Hepatocyte (in vitro differentiated cells): ENCODE measurements around the gene THOC2. TPM values are rescaled to one million over a fixed set of nuclear protein-coding genes. Genes with fewer than 3 reads are reported as not detected.
"Not testable (repeated sequence)": the region's sequence is repeated elsewhere in the genome, so short reads cannot be mapped to it uniquely, and the experiment has no call there.

Experiments used
- DNase-seq: peaks from one replicate; pipeline ENCODE4 v3.0.0-alpha.2; 2016; ENCODE audit warnings: low spot score
- H2AFZ ChIP-seq: fragments of 200-600 bp; sonication (generic); 2 replicates; pipeline ENCODE4 v1.6.0; 2016; ENCODE audit warnings: antibody characterized with exemption, mild to moderate bottlenecking
- H3K27ac ChIP-seq: fragments of 200-600 bp; sonication (generic); 2 replicates; pipeline ENCODE4 v1.5.1; 2016; ENCODE audit warnings: mild to moderate bottlenecking
- H3K27me3 ChIP-seq: fragments of 200-600 bp; sonication (generic); 2 replicates; pipeline ENCODE4 v1.6.1; 2016
- H3K36me3 ChIP-seq: fragments of 200-600 bp; sonication (generic); replicated peaks from 2 replicates; pipeline ENCODE4 v1.5.1; 2016; ENCODE audit warnings: low read depth; ENCODE audit not compliant: insufficient read depth
- H3K4me1 ChIP-seq: fragments of 200-600 bp; sonication (generic); 2 replicates; pipeline ENCODE4 v1.5.1; 2016; ENCODE audit warnings: mild to moderate bottlenecking, moderate library complexity; ENCODE audit not compliant: insufficient read depth
- H3K4me2 ChIP-seq: fragments of 200-600 bp; sonication (generic); 2 replicates; pipeline ENCODE4 v1.6.0; 2016
- H3K4me3 ChIP-seq: fragments of 200-600 bp; sonication (generic); 2 replicates; pipeline ENCODE4 v1.5.1; 2016; ENCODE audit warnings: mild to moderate bottlenecking
- H3K79me2 ChIP-seq: fragments of 200-600 bp; sonication (generic); 2 replicates; pipeline ENCODE4 v1.6.0; 2017; ENCODE audit warnings: mild to moderate bottlenecking
- H3K9me2 ChIP-seq: fragments of 200-600 bp; sonication (generic); replicated peaks from 2 replicates; pipeline ENCODE4 v1.6.0; 2017; ENCODE audit warnings: mild to moderate bottlenecking; ENCODE audit not compliant: insufficient read depth
- H3K9me3 ChIP-seq: fragments of 200-600 bp; sonication (generic); 2 replicates; pipeline ENCODE4 v1.5.1; 2016; ENCODE audit warnings: low read depth, mild to moderate bottlenecking
- H4K20me1 ChIP-seq: fragments of 200-600 bp; sonication (generic); 2 replicates; pipeline ENCODE4 v1.6.0; 2016; ENCODE audit warnings: mild to moderate bottlenecking; ENCODE audit not compliant: insufficient read depth, poor library complexity, severe bottlenecking
- EZH2 ChIP-seq: fragments of 200-600 bp; sonication (generic); IDR thresholded peaks from 2 replicates; pipeline ENCODE4 v1.6.1; 2016; ENCODE audit warnings: antibody characterized with exemption, mild to moderate bottlenecking, borderline replicate concordance
- EZH2phosphoT487 ChIP-seq: fragments of 200-600 bp; sonication (generic); IDR thresholded peaks from one replicate; pipeline ENCODE4 v1.6.1; 2018; ENCODE audit warnings: antibody characterized with exemption, mild to moderate bottlenecking, low read depth, moderate library complexity; ENCODE audit not compliant: unreplicated experiment, severe bottlenecking
- WGBS: methylation state at CpG from one replicate; pipeline ENCODE4 v1.1.6; 2016; ENCODE audit warnings: low lambda C conversion rate; ENCODE audit errors: missing lambda C conversion rate; 5-methylcytosine and 5-hydroxymethylcytosine counted together
- polyA plus RNA-seq: library from polyadenylated mRNA; unstranded; fragments of >200 nt; fragmentation: Nextera tagmentation; extraction: Ambion mirVana; gene quantifications from 2 replicates; pipeline ENCODE4 v1.2.1, GENCODE V29; 2016
- total RNA-seq: library from RNA; depleted of rRNA; stranded (reverse); fragments of >200 nt; gene quantifications from 2 replicates; pipeline ENCODE4 v1.2.3, GENCODE V29; 2014
- TF ChIP-seq, protein P1 (sequence below): fragments of 200-600 bp; sonication (generic); IDR thresholded peaks from 2 replicates; pipeline ENCODE4 v1.5.1; 2016; ENCODE audit warnings: antibody characterized with exemption, mild to moderate bottlenecking; ENCODE audit not compliant: poor library complexity

THOC2 gene
- total and polyA plus RNA-seq, 2 experiments from 2014 or later, result 66.0 to 95.6 TPM

DNA sequence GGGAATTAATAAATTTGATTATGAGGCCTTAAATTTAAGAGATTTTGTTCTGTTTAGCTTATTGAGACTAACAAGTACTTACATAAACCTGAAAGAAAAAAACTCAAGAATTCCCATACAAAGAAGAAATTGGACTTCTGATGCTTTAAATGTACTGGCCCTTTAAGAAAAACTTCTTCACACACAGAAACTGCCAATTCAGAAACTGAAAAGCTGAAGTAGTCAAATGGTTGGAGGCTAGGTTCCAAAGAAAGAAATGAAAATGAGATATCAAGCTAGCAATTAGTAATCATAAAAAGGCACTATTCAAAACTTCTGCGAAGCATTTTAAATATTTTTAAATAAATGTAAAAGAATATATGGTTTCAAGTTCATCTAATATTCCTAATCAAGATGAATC lies 151.3 kb downstream of the THOC2 start:
- Histone ChIP-seq H3K4me3 (no peak overlapping the region), H3K9me3 (no peaks in the 10 kb centered on the region), H3K36me3 (no peaks in the 10 kb centered on the region), H3K27ac (no peak overlapping the region), H3K9me2 (no peaks in the 10 kb centered on the region), H4K20me1 (no peaks in the 10 kb centered on the region), H3K79me2 (no peaks in the 10 kb centered on the region), H3K4me2 (no peak overlapping the region), H3K27me3 (no peaks in the 10 kb centered on the region), H2AFZ (no peak overlapping the region), H3K4me1 (no peaks in the 10 kb centered on the region)
- WGBS, result 57% methylated on average over 1 of the region's 1 CpG
- TF ChIP-seq, protein P1, sequence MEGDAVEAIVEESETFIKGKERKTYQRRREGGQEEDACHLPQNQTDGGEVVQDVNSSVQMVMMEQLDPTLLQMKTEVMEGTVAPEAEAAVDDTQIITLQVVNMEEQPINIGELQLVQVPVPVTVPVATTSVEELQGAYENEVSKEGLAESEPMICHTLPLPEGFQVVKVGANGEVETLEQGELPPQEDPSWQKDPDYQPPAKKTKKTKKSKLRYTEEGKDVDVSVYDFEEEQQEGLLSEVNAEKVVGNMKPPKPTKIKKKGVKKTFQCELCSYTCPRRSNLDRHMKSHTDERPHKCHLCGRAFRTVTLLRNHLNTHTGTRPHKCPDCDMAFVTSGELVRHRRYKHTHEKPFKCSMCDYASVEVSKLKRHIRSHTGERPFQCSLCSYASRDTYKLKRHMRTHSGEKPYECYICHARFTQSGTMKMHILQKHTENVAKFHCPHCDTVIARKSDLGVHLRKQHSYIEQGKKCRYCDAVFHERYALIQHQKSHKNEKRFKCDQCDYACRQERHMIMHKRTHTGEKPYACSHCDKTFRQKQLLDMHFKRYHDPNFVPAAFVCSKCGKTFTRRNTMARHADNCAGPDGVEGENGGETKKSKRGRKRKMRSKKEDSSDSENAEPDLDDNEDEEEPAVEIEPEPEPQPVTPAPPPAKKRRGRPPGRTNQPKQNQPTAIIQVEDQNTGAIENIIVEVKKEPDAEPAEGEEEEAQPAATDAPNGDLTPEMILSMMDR, result no peak
- TF ChIP-seq EZH2phosphoT487 (no peak), EZH2 (no peak)
- DNase-seq, result no peak

DNA sequence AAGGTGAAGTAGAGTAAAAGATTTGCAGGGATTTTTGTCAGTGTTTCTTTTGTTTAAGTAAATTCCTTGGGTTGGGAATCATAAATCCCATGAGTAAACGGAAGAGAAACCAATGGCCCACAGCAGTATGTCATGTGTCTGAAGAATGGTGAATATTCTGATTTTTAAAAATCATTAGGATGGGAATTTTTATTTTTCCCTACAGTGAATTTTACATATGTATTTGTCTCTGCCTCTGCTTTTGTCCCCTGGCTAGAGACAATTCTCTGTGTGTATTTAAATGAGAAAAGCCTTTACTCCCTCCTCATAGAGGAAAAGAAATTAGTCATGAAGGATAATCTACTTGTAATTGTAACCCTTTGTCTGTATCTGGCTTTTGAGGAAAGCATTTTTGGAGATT lies 152.1 kb downstream of the THOC2 start:
- Histone ChIP-seq H3K9me3 (no peaks in the 10 kb centered on the region), H2AFZ (no peak overlapping the region), H3K36me3 (no peaks in the 10 kb centered on the region), H3K27me3 (no peaks in the 10 kb centered on the region), H4K20me1 (no peaks in the 10 kb centered on the region), H3K27ac (no peak overlapping the region), H3K79me2 (no peaks in the 10 kb centered on the region), H3K4me1 (no peaks in the 10 kb centered on the region), H3K9me2 (no peaks in the 10 kb centered on the region), H3K4me3 (no peak overlapping the region), H3K4me2 (no peak overlapping the region)
- TF ChIP-seq EZH2phosphoT487 (no peak), EZH2 (no peak)
- TF ChIP-seq, protein P1, result no peak
- 47% methylated on average over 1 of the region's 1 CpG for WGBS
- DNase-seq, result no peak

DNA sequence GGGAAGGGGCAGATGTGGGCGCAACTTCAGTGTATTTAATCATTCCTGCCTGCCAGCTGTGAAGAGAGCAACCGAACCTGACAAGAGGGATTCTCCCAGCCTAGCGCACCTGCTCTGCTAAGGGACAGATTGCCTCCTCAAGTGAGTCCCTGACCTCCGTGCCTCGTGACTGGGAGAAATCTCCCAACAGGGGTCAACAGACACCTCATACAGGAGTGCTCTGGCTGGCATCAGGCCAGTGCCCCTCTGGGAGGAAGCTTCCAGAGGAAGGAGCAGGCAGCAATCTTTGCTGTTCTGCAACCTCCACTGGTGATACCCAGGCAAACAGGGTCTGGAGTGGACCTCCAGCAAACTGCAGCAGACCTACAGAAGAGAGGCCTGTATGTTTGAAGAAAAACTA lies 158.8 kb downstream of the THOC2 start:
- H3K36me3 ChIP-seq, H3K9me2 ChIP-seq, H3K4me3 ChIP-seq, H4K20me1 ChIP-seq, H3K27me3 ChIP-seq, H3K4me1 ChIP-seq, H3K9me3 ChIP-seq, H2AFZ ChIP-seq, H3K4me2 ChIP-seq, H3K27ac ChIP-seq, H3K79me2 ChIP-seq, DNase-seq: not testable (repeated sequence)
- 84% methylated on average over 5 of the region's 5 CpGs for WGBS

DNA sequence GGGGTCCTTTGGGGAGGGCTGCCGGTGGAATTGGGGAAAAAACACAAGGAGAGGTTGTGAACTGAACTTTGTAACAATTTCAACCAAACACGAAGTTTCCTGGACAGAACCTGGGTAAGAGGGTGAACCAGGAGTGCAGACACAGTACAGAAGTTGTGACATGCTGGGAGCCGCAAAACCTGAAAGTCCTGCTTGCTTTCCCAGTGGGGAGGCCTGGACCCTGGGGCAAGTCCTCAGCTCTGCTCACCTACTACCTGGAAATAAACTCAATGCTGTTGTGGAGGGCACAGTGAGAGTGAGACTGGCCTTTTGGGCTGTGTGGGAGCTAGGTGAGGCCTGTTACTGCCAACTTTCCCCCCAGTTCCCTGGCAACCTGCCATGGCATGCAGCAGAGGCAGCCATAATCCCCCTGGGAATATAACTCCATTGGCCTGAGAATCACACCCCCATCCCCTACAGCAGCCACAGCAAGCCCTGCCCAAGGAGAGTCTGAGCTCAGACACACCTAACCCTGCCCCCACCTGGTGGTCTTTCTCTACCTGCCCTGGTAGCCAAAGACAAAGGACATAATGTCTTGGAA lies 162.8 kb downstream of the THOC2 start:
- no peak overlapping the region for H2AFZ ChIP-seq
- H3K9me2 ChIP-seq, result no peaks in the 10 kb centered on the region
- H3K4me2 ChIP-seq, result no peak overlapping the region
- no peaks in the 10 kb centered on the region for H4K20me1 ChIP-seq
- WGBS, result 62% methylated on average over 3 of the region's 3 CpGs
- TF ChIP-seq EZH2phosphoT487, result no peak
- no peak overlapping the region for H3K27ac ChIP-seq
- H3K79me2 ChIP-seq, result no peaks in the 10 kb centered on the region
- H3K27me3 ChIP-seq, result no peaks in the 10 kb centered on the region
- no peaks in the 10 kb centered on the region for H3K9me3 ChIP-seq
- H3K36me3 ChIP-seq, result no peaks in the 10 kb centered on the region
- no peaks in the 10 kb centered on the region for H3K4me1 ChIP-seq
- no peak for DNase-seq
- H3K4me3 ChIP-seq, result no peak overlapping the region

DNA sequence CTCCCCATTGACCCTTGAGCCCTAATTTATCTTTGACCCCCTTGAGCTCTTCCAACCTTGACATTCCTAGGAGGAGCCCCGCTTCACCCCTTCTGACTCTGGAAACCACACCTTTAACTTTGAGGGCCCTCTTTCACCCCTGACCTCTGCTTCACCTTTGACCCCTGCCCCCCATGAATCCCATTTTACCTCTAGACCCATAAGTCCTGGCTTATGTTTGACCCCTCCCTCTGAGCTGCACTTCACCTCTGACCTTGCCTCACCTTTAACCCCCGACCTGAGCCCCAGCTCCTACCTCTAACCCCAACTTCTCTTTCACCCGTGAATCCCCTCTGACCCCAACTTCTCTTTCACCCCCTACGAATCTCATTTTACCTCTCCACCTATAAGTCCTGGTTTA lies 169.7 kb downstream of the THOC2 start:
- no peaks in the 10 kb centered on the region for H3K27me3 ChIP-seq
- TF ChIP-seq EZH2phosphoT487 (no peak), EZH2 (no peak)
- TF ChIP-seq, protein P1, result no peak
- H3K9me2 ChIP-seq, result no peaks in the 10 kb centered on the region
- no peak overlapping the region for H2AFZ ChIP-seq
- no peaks in the 10 kb centered on the region for H3K9me3 ChIP-seq
- H3K27ac ChIP-seq, result no peak overlapping the region
- H3K4me3 ChIP-seq, result no peak overlapping the region
- no peaks in the 10 kb centered on the region for H4K20me1 ChIP-seq
- H3K79me2 ChIP-seq, result no peaks in the 10 kb centered on the region
- no peak for DNase-seq
- H3K36me3 ChIP-seq, result no peaks in the 10 kb centered on the region
- 90% methylated on average over 4 of the region's 4 CpGs for WGBS
- H3K4me2 ChIP-seq, result no peak overlapping the region
- H3K4me1 ChIP-seq, result no peaks in the 10 kb centered on the region
